Mucosa of descending colon (tissue), 3 donors: ENCODE data around the gene SPINT2. TPM values are rescaled to one million over a fixed set of nuclear protein-coding genes. Genes with fewer than 3 reads are reported as not detected.
"Not testable (repeated sequence)": the region's sequence is repeated elsewhere in the genome, so short reads cannot be mapped to it uniquely, and the experiment has no call there.

ENCODE experiments used
- ATAC-seq: fragments of 200-7000 bp; cut with Tn5 transposase; one replicate; pipeline ENCODE4 v1.9.1; 2020; ENCODE audit warnings: mild to moderate bottlenecking, moderate library complexity
- DNase-seq, 3 donors: peaks; one replicate each; pipeline ENCODE4 v3.0.0-alpha.2; 2020
- H3K36me3 ChIP-seq: fragments of 200-600 bp; one replicate; pipeline ENCODE4 v1.8.0; 2021; ENCODE audit warnings: low read depth, mild to moderate bottlenecking
- H3K4me1 ChIP-seq: fragments of 200-600 bp; one replicate; pipeline ENCODE4 v1.8.0; 2021; ENCODE audit warnings: low read depth, mild to moderate bottlenecking
- H3K4me3 ChIP-seq: fragments of 200-600 bp; one replicate; pipeline ENCODE4 v1.8.0; 2021; ENCODE audit warnings: mild to moderate bottlenecking
- H3K9me3 ChIP-seq: fragments of 200-600 bp; one replicate; pipeline ENCODE4 v1.8.0; 2021; ENCODE audit warnings: mild to moderate bottlenecking
- CTCF ChIP-seq: fragments of 200-600 bp; IDR thresholded peaks from one replicate; pipeline ENCODE4 v1.8.0; 2022; ENCODE audit warnings: antibody characterized with exemption, mild to moderate bottlenecking
- intact Hi-C, 2 donors: fragments of 100-400 bp; cut with DNase I in 1 of 2; cut with micrococcal nuclease in 1 of 2; formaldehyde crosslinking; loops; one replicate each; pipeline versions ENCODE4 v1.11.0 to v1.11.1; 2022; cut with DNase I, micrococcal nuclease
- total RNA-seq, 3 donors: library from RNA; stranded (reverse); fragmentation: NEBNext Ultra II Directional in 2 of 3; extraction: Animal tissue kit (Norgen Biotek cat#: 25700) in 2 of 3; gene quantifications; one replicate each; pipeline versions ENCODE4 v1.2.1 to v1.2.4, GENCODE V29; 2021 to 2023
- donor health status: DM: no; HTN: no; CAD: no; lungs with moderate emphysema.
- donor health status: DM: no; HTN: no; CAD: no.
- donor health status: DM: no; HTN: yes; CAD: no.

Gene SPINT2
- total RNA-seq, 3 donors from 2014 or later = 355 to 802 (median 787) TPM

DNA sequence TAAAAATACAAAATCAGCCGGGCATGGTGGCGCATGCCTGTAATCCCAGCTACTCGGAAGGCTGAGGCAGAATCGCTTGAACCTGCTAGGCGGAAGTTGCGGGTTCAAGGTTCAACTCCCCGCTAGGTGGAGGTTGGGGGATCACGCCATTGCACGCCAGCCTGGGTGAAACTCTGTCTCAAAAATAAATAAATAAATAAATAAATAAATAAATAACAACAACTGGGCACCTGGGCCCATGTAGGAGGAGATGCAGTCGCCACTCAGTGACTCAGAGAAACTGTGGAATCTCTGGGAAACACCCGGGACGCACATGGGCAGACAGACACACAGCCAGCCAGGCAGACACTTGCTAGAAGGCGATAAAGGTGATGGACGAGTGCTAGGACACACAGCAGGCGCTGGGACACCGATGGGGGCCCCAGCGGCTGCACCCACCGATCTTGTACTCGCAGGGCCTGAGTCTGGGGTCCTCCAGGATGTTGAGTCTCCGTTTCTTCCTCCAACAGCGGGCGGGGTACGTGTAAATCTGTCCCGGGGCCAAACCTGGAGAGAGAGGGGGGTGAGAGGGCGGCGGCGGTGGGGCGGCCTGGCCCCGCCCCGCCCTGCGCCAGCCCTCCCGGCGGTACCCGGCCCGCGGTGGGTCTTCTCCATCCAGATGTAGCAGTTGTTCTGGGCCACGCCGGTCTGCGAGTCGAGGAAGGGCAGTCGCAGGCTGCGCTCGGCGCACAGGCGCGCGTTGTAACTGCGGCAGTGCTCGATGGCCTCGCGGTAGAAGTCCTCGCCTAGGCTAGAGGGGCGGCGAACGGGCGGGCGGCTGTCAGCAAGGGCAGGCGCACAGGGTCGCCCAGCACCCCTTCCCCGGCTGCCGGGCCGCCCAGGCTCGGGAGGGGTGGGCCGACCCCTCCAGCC lies 42.2 kb upstream of the SPINT2 start:
- no peak for DNase-seq
- Histone ChIP-seq H3K9me3 (no peaks in the 10 kb centered on the region), H3K36me3 (no peaks in the 10 kb centered on the region), H3K4me1 (peaks cover 13% of the 10 kb centered on the region), H3K4me3 (no peak overlapping the region)
- ATAC-seq = no peak
- no peak for TF ChIP-seq CTCF
- intact Hi-C loops = no loop called here

- ATAC-seq = no peak
- H3K9me3 ChIP-seq = no peaks in the 10 kb centered on the region
- TF ChIP-seq CTCF = no peak
- no peak overlapping the region for H3K4me3 ChIP-seq
- DNase-seq = no peak
- no peaks in the 10 kb centered on the region for H3K36me3 ChIP-seq
- intact Hi-C loops = no loop called here
- peaks cover 13% of the 10 kb centered on the region for H3K4me1 ChIP-seq
Measured at GRCh38 chr19:38223119-38223523, 41.3 kb upstream of the SPINT2 start.

DNA sequence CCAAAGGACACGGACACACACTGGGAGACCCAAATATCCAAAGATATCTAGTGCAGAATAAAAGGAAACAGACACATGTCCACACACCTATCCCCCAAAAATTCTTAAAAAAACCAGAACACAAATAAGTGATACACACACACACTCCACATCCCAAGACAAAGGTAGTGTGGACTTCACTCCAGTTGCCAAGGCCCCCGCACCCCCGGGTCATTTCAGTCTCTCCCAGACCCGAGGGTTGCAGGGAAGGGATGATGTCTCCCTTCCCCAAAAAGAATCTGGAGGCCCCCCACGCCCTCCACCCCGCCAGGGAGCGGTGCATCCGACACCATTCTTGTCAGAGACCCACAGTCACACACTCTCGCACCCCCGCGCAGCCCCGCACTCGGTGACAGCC lies 40.8 kb upstream of the SPINT2 start:
- intact Hi-C loops = no loop called here
- no peak for TF ChIP-seq CTCF
- H3K4me1 ChIP-seq = peaks cover 13% of the 10 kb centered on the region
- no peaks in the 10 kb centered on the region for H3K9me3 ChIP-seq
- ATAC-seq (no peak), DNase-seq (no peak)
- no peak overlapping the region for H3K4me3 ChIP-seq
- no peaks in the 10 kb centered on the region for H3K36me3 ChIP-seq

- no peak for TF ChIP-seq CTCF
- Histone ChIP-seq H3K36me3 (no peaks in the 10 kb centered on the region), H3K4me3 (no peak within 1 kb of the TSS), H3K4me1 (peaks cover 19% of the 10 kb centered on the region), H3K9me3 (no peaks in the 10 kb centered on the region)
- ATAC-seq (peak; percentile 69), DNase-seq (peak in 1 of 3 donors; percentile 59)
- intact Hi-C loops = no loop called here
Measured at GRCh38 chr19:38224014-38224862, 40.1 kb upstream of the SPINT2 start, which contains the start of gene DPF1. DPF1 (minus strand) TSS chr19:38224222; CDS start chr19:38224142, 80 bp downstream.

GRCh38 chr19:38224863-38225218 lies 39.5 kb upstream of the SPINT2 start:
- DNase-seq, H3K9me3 ChIP-seq, intact Hi-C loops, H3K4me3 ChIP-seq, H3K36me3 ChIP-seq, ATAC-seq: not testable (repeated sequence)
- H3K4me1 ChIP-seq = peaks cover 21% of the 10 kb centered on the region
